VCaP (cell line): ENCODE measurements around the gene SPATA1.

Experiments
- H3K27ac ChIP-seq: fragments of 450-650 bp; 2 replicates; pipeline ENCODE4 v1.5.1; 2017
- TF ChIP-seq, protein P1 (sequence below): fragments of 450-650 bp; conservative IDR thresholded peaks from 2 replicates; pipeline ENCODE4 v1.5.1; 2017; ENCODE audit warnings: mild to moderate bottlenecking, moderate library complexity

The SPATA1 gene

GRCh38 chr1:84480650-84481049 is 25.5 kb upstream of the SPATA1 start:
- peak overlapping the region; percentile 84 for H3K27ac ChIP-seq
- TF ChIP-seq, protein P1, sequence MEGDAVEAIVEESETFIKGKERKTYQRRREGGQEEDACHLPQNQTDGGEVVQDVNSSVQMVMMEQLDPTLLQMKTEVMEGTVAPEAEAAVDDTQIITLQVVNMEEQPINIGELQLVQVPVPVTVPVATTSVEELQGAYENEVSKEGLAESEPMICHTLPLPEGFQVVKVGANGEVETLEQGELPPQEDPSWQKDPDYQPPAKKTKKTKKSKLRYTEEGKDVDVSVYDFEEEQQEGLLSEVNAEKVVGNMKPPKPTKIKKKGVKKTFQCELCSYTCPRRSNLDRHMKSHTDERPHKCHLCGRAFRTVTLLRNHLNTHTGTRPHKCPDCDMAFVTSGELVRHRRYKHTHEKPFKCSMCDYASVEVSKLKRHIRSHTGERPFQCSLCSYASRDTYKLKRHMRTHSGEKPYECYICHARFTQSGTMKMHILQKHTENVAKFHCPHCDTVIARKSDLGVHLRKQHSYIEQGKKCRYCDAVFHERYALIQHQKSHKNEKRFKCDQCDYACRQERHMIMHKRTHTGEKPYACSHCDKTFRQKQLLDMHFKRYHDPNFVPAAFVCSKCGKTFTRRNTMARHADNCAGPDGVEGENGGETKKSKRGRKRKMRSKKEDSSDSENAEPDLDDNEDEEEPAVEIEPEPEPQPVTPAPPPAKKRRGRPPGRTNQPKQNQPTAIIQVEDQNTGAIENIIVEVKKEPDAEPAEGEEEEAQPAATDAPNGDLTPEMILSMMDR: no peak

DNA sequence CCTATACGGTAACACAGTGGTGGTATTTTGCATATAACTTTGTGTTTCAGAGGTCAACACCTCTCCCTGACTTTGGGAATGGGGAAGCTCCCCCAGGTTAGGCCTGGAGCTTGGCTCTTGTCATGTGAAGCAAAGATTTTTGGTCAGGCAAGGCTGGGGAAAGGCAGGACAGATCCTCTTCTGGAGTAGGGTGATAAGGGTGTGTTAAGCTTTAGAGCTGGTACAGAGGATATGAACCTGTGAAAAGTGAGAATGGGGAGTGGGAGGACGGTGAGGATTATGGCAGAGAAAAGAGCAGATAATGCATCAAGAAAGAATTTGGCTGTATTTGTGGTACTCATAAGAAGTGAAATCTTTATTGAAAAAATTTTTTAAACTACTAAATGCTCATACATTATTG is 24.9 kb upstream of the SPATA1 start:
- TF ChIP-seq, protein P1: no peak
- H3K27ac ChIP-seq: no peak overlapping the region

DNA sequence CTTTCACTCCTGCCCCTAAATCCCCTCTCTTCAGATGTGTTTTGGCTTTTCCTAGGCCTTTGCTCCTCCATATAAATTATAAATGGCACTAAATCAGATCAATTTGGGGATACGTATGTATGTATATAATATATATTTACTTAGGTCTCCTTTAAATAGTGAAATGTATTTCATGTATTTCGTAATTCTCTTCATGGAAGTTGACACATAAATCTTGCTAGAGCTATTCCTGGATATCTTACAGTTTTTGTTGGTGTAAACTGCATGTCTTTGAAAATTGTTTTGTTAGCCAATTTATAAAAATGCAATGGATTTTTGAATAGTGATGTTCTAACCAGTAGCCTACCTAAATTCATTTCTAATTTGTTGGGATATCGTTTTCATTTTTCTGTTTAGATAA is 18.1 kb upstream of the SPATA1 start:
- H3K27ac ChIP-seq: no peak overlapping the region

DNA sequence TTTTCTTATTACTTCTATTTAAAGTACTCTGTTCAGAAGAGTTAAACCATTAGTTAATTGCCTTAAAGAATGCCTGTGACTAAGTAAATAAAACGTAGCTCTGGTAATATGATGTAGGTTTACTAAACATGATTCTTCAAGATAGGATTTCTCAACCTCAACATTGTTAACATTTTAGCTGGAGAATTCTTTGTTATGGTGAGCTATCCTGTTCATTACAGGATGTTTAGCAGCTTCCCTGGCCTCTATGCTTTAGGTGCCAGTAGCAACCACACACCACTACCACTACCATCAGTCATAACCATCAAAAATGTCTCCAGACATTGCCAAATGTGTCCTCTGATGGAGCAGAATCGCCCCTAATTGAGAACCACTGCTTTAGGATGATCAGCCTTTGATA is 16.4 kb upstream of the SPATA1 start:
- no peak overlapping the region for H3K27ac ChIP-seq
- TF ChIP-seq, protein P1: no peak

More for the DNA sequence above, 18.1 kb upstream of the SPATA1 start:
- TF ChIP-seq, protein P1: no peak

DNA sequence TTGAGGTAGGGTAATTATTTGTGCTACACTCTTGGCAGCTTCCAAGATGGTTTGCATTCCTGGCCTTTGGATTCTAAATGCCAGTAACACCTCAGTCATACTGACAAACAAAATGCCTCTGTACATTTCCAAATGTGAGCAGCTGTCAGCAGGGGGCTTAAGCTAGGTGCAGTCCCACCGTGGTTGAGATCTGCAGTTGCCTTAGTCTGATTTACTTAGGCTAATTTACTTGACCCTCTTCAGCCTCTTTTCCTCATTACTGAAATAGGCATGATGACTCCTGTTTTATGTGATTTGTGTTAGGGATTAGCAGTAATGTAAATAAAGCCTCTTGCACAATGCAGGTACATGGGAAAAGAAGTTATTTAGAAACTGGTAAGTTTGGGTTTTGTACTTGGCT is 13.5 kb upstream of the SPATA1 start:
- TF ChIP-seq, protein P1: no peak
- no peak overlapping the region for H3K27ac ChIP-seq

- TF ChIP-seq, protein P1: no peak
- no peak overlapping the region for H3K27ac ChIP-seq
Observed at GRCh38 chr1:84493747-84494146, 12.4 kb upstream of the SPATA1 start.

GRCh38 chr1:84496498-84496897 is 9.7 kb upstream of the SPATA1 start:
- TF ChIP-seq, protein P1: no peak

More at GRCh38 chr1:84496498-84496897, 9.7 kb upstream of the SPATA1 start:
- H3K27ac ChIP-seq: peak overlapping the region; percentile 64
